HG03025 (cell line): ENCODE data around the gene NAT10.

Experiments
- ATAC-seq: cut with Tn5 transposase; IDR thresholded peaks from one replicate; pipeline ENCODE4 v1.9.1; 2021; ENCODE audit warnings: mild to moderate bottlenecking, moderate library complexity; ENCODE audit not compliant: unreplicated experiment, low FRiP score

The NAT10 gene

DNA sequence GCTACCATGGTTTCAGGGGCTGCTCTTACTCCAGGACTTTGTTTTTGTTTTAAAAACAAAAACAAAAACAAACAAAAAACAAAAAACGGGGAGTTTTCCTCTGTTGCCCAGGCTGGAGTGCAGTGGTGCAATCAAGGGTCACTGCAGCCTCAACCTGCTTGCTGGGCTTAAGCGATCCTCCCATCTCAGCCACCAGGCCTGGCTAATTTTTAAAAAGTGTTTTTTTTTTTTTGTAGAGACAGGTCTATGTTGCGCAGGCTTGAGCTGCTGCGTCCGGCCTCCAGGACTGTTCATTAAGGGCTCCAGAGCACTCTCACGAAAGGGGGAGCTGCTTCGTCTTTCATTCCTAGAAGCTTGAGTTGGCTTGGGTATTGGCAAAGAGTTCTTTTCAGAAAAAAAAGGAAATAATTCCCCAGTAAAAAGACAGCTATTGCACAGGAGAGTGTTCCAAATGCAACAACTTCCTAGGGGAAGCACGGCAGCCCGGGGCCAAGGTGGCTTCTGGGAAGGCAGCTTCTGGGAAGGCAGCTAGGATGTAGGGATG lies 78.5 kb downstream of the NAT10 start:
- ATAC-seq: no peak

- ATAC-seq: no peak
These were observed 79.1 kb downstream of the NAT10 start for GRCh38 chr11:34184505-34185015.

DNA sequence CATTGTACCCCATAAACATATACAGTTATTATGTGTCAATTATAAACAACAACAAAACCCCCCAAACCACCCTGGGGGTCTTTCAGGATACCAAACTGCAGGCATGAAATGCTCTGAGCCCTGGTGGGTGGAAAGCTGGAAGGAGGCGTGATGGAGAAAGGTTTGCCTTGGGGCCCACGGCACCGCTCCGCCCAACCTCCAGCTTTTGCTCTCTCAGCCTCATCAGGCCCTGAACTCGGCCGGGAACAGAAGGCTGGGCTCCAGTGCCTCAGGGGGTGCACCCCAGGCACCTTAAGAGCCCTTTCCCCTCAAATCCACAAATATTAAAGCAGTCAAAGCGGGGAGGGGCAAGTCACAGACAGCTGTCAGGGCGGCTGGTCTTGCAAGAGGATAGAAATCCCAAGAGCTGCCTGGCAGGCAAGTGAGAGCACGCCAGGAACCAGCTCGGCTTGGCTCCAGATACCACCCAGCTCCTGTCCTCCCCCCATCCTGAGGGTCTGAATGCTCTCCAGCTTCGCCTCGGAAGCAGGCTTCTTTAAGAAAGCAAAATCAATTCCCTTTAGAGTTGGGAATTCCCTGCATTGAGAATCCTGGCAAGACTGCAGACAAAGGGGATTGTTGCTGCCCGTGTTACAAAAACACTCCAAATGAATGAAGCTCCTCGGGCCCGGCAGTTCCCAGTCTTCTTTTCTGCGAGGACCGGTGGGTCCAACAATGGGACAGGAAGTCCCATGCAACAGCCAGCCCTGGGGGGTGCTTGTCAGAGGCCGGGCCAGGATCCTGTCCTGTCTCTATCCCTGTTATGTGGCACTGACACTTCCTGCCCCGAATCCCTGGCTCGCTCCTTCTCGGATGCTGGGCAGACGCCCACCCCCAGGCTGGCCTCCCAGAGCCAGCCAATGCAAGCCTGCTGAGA lies 80.8 kb downstream of the NAT10 start:
- no peak for ATAC-seq

DNA sequence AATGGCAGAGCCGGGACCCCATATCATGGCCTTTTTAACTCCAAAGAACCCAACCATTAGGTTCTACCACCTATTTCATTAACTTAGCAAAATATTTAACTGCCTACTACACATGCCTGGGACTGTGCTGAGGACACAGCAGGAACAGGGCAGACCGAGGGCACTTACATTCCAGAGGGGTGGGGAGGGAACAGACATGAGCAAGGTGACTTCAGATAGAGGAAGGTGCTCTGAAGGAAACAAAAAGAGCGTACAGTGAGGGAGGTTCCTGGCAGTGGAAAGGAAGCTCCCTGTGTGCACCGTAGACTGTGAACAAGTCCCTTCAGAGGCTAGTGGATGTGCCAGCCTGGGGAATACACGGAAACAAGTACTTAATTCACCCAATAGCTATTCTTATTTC lies 82.8 kb downstream of the NAT10 start:
- ATAC-seq: no peak

GRCh38 chr11:34189191-34189590 lies 83.8 kb downstream of the NAT10 start:
- no peak for ATAC-seq

GRCh38 chr11:34190192-34191139 lies 85.0 kb downstream of the NAT10 start:
- no peak for ATAC-seq

GRCh38 chr11:34191578-34191977 lies 86.1 kb downstream of the NAT10 start:
- ATAC-seq: no peak

DNA sequence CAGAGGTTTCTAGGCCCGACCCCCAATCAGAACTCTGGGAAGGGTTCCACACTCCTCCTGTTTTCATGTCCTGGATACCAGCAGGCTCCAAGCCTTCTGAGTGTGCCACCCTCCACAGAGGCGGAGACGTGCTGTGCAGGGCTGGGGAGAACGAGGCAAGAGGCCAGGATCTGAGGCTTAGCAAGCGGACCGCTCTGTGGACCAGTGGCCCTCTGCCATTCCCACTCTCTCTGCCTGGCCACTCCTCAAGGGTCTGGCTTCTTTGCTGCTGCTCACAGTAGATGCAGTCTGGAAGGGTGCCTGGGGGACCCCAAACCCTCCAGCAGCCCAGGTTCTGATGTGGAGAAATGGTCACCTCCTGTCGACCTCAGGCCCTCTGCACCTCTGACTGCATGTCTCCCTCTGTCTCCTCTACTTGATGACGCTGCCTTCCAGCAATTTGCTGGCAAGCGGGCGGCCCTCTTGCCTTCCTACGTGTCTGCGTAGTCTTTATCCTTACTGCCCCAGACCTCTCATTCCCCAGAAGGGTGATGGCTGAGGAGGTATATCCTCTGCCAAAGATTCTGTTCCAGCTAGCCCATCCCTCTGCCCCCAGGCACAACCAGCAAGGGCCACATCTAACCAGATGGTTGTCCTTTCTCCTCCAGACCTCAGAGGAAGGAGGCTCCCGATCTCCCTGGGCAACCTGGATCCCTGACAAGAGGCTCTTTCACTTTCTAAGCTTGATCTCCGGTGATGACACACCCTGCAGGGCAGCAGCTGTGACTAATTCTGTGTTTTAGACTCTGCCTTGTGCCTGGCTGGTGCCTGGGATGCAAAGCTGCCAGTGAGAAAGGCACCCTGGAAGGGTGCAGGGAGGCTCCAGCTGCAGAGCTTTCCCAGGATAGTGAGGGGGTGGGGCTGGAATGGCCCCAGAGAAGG lies 87.3 kb downstream of the NAT10 start:
- ATAC-seq: no peak

- ATAC-seq: no peak
These were observed 89.3 kb downstream of the NAT10 start for GRCh38 chr11:34194576-34195335.
